Uterus (tissue), 2 donors: Measurements from ENCODE around the gene PRR33.

Experiments
- POLR2A ChIP-seq, 2 donors: fragments of 450-650 bp; IDR thresholded peaks; one replicate each; pipeline ENCODE4 v1.6.1; 2016; ENCODE audit warnings: antibody characterized with exemption in 2 of 2, mild to moderate bottlenecking in 1 of 2, moderate library complexity in 1 of 2
- TF ChIP-seq, protein P1 (sequence below), 4 experiments: fragments of 200-600 bp in 2 of 4; fragments of 450-650 bp in 2 of 4; sonication (generic) in 2 of 4; IDR thresholded peaks; one replicate each; pipeline ENCODE4 v1.5.1; 2016 to 2019; ENCODE audit warnings: antibody characterized with exemption in 4 of 4, mild to moderate bottlenecking in 2 of 4, moderate library complexity in 1 of 4

DNA sequence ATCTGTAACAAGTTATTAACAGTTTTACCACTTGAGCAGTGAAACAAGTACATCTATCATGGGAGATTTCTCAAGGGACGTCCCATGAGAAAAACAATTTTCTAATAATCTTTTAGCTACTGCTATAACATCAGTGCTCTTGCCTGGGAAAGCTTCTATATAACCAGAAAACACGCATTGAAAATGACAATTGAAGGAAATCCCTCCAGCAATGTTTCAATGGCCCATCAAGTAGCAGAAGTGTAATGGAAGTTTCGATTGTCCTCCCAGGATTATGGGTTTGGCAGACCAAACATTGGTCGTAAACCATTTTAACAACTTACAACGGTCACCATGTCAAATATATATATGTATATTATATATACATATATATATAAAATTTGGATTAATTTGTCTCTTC is 8.0 kb upstream of the PRR33 start:
- TF ChIP-seq, protein P1, sequence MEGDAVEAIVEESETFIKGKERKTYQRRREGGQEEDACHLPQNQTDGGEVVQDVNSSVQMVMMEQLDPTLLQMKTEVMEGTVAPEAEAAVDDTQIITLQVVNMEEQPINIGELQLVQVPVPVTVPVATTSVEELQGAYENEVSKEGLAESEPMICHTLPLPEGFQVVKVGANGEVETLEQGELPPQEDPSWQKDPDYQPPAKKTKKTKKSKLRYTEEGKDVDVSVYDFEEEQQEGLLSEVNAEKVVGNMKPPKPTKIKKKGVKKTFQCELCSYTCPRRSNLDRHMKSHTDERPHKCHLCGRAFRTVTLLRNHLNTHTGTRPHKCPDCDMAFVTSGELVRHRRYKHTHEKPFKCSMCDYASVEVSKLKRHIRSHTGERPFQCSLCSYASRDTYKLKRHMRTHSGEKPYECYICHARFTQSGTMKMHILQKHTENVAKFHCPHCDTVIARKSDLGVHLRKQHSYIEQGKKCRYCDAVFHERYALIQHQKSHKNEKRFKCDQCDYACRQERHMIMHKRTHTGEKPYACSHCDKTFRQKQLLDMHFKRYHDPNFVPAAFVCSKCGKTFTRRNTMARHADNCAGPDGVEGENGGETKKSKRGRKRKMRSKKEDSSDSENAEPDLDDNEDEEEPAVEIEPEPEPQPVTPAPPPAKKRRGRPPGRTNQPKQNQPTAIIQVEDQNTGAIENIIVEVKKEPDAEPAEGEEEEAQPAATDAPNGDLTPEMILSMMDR (IDR thresholded peaks at IDR 0.05), result no peak
- no peak for TF ChIP-seq POLR2A (IDR thresholded peaks at IDR 0.05)
